ENCODE results near the gene NAALAD2. TPM values are rescaled to one million over a fixed set of nuclear protein-coding genes. Genes with fewer than 3 reads are reported as not detected.

Gene NAALAD2
- polyA plus RNA-seq, 1 donor (not counting 4 experiments of a cell fraction or from before 2014, with no cell fraction given) = not detected

DNA sequence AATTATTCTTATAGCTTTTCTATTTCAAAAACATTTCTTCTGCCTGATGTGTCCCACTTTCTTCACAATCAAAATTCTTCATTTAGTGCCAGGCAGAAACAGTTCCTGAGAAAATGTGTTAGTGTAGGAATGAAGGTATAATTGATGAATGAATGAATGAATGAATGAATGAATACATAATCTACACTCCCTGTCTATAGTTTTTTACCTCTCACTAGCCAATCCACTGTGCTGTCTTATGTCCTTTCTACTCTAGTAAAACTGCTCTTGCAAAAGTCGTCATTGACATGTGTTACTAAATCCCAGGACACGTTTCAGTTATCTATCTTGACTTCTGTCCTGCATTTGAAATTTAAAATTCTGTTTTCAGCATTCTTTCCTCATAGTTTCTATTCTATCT lies 45.5 kb downstream of the NAALAD2 start:
- TF ChIP-seq, protein P1, sequence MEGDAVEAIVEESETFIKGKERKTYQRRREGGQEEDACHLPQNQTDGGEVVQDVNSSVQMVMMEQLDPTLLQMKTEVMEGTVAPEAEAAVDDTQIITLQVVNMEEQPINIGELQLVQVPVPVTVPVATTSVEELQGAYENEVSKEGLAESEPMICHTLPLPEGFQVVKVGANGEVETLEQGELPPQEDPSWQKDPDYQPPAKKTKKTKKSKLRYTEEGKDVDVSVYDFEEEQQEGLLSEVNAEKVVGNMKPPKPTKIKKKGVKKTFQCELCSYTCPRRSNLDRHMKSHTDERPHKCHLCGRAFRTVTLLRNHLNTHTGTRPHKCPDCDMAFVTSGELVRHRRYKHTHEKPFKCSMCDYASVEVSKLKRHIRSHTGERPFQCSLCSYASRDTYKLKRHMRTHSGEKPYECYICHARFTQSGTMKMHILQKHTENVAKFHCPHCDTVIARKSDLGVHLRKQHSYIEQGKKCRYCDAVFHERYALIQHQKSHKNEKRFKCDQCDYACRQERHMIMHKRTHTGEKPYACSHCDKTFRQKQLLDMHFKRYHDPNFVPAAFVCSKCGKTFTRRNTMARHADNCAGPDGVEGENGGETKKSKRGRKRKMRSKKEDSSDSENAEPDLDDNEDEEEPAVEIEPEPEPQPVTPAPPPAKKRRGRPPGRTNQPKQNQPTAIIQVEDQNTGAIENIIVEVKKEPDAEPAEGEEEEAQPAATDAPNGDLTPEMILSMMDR (optimal IDR thresholded peaks at IDR 0.05 in 1 of 3, IDR thresholded peaks at IDR 0.05 in 1 of 3, conservative IDR thresholded peaks at IDR 0.05 in 1 of 3; ENCODE audit: extremely low read depth in 1 of 3, insufficient read depth in 2 of 3, low read length in 3 of 3) = no peak
- TF ChIP-seq EZH2 (IDR thresholded peaks at IDR 0.05; ENCODE audit: low read length) = no peak
- Histone ChIP-seq H3K9me1 (ENCODE audit: control insufficient read depth, extremely low read depth, insufficient read depth, low read length) (no peaks in the 10 kb centered on the region), H3K27me3 (ENCODE audit: control insufficient read depth, extremely low read depth, insufficient read depth, low read length) (no peaks in the 10 kb centered on the region), H3K9ac (ENCODE audit: control insufficient read depth, extremely low read depth, insufficient read depth, low read length) (no peak overlapping the region), H3K79me2 (ENCODE audit: control insufficient read depth, insufficient read depth, low read length) (no peaks in the 10 kb centered on the region), H3K36me3 (ENCODE audit: control insufficient read depth in 2 of 2, extremely low read depth in 1 of 2, insufficient read depth in 2 of 2, low read length in 2 of 2) (no peaks in the 10 kb centered on the region), H3K9me3 (ENCODE audit: control insufficient read depth, low read depth, low read length) (no peaks in the 10 kb centered on the region), H3K27ac (ENCODE audit: control insufficient read depth, insufficient read depth, low read length) (no peak overlapping the region), H4K20me1 (ENCODE audit: control insufficient read depth, extremely low read depth, insufficient read depth, low read length) (peaks cover 2% of the 10 kb centered on the region), H3K4me1 (ENCODE audit: control insufficient read depth, extremely low read depth, insufficient read depth, low read length) (no peaks in the 10 kb centered on the region), H3K4me2 (ENCODE audit: control insufficient read depth, extremely low read depth, insufficient read depth, low read depth, low read length) (no peak overlapping the region), H3K4me3 (ENCODE audit: control insufficient read depth in 2 of 3, extremely low read depth in 1 of 3, insufficient read depth in 2 of 3, low read depth in 1 of 3, low read length in 3 of 3) (no peak overlapping the region), H2AFZ (ENCODE audit: control insufficient read depth, low read length) (no peak overlapping the region)
- dilution Hi-C loops (cut with MboI; ENCODE audit: extremely low pct_ligation_motif_present, low sequenced_read_pairs) = no loop called here
- DNase-seq (ENCODE audit: low read depth, low spot score) (no peak), FAIRE-seq (no peak)

DNA sequence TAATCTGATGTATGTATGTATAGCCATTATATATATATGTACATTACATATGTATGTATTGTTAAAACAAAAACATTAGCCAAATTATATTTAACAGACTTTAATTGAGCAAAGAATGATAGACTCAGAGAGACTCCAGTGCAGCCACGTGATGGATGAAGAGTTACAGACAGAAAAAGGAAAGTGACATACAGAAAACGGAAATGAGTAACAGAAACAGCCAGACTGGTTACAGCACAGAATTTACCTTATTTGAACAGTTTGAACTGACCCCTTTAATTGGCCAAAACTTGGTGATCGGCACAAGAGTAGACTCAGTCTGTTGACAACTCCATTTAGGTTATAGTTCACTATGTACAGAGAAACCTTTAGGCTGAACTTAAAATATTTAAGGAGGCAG lies 53.4 kb downstream of the NAALAD2 start:
- DNase-seq (ENCODE audit: low read depth, low spot score) (no peak), FAIRE-seq (no peak)
- H3K27ac ChIP-seq (ENCODE audit: control insufficient read depth, insufficient read depth, low read length) = no peak overlapping the region
- no peaks in the 10 kb centered on the region for H3K4me1 ChIP-seq (ENCODE audit: control insufficient read depth, extremely low read depth, insufficient read depth, low read length)
- H3K9ac ChIP-seq (ENCODE audit: control insufficient read depth, extremely low read depth, insufficient read depth, low read length) = no peak overlapping the region
- no peaks in the 10 kb centered on the region for H3K79me2 ChIP-seq (ENCODE audit: control insufficient read depth, insufficient read depth, low read length)
- no peaks in the 10 kb centered on the region for H3K36me3 ChIP-seq (ENCODE audit: control insufficient read depth in 2 of 2, extremely low read depth in 1 of 2, insufficient read depth in 2 of 2, low read length in 2 of 2)
- no peaks in the 10 kb centered on the region for H3K27me3 ChIP-seq (ENCODE audit: control insufficient read depth, extremely low read depth, insufficient read depth, low read length)
- no peak overlapping the region for H2AFZ ChIP-seq (ENCODE audit: control insufficient read depth, low read length)
- no peaks in the 10 kb centered on the region for H4K20me1 ChIP-seq (ENCODE audit: control insufficient read depth, extremely low read depth, insufficient read depth, low read length)
- dilution Hi-C loops (cut with MboI; ENCODE audit: extremely low pct_ligation_motif_present, low sequenced_read_pairs) = no loop called here
- no peak overlapping the region for H3K4me2 ChIP-seq (ENCODE audit: control insufficient read depth, extremely low read depth, insufficient read depth, low read depth, low read length)
- TF ChIP-seq, protein P1 (optimal IDR thresholded peaks at IDR 0.05 in 1 of 3, IDR thresholded peaks at IDR 0.05 in 1 of 3, conservative IDR thresholded peaks at IDR 0.05 in 1 of 3; ENCODE audit: extremely low read depth in 1 of 3, insufficient read depth in 2 of 3, low read length in 3 of 3) = no peak
- TF ChIP-seq EZH2 (IDR thresholded peaks at IDR 0.05; ENCODE audit: low read length) = no peak
- H3K9me3 ChIP-seq (ENCODE audit: control insufficient read depth, low read depth, low read length) = no peaks in the 10 kb centered on the region
- no peaks in the 10 kb centered on the region for H3K9me1 ChIP-seq (ENCODE audit: control insufficient read depth, extremely low read depth, insufficient read depth, low read length)
- no peak overlapping the region for H3K4me3 ChIP-seq (ENCODE audit: control insufficient read depth in 2 of 3, extremely low read depth in 1 of 3, insufficient read depth in 2 of 3, low read depth in 1 of 3, low read length in 3 of 3)

All from keratinocyte (primary cell).